B cell (primary cell): Measurements from ENCODE around the gene PRKCA.

Experiments used
- EZH2 ChIP-seq: IDR thresholded peaks from 2 replicates; pipeline ENCODE4 v1.6.1; 2012; ENCODE audit warnings: borderline replicate concordance, low read depth, mild to moderate bottlenecking, moderate library complexity, low read length; ENCODE audit not compliant: insufficient read depth, poor library complexity, severe bottlenecking
- TF ChIP-seq, protein P1 (sequence below): fragments of 200-600 bp; IDR thresholded peaks from one replicate; pipeline ENCODE4 v1.8.0; 2022; ENCODE audit warnings: antibody characterized with exemption, mild to moderate bottlenecking

DNA sequence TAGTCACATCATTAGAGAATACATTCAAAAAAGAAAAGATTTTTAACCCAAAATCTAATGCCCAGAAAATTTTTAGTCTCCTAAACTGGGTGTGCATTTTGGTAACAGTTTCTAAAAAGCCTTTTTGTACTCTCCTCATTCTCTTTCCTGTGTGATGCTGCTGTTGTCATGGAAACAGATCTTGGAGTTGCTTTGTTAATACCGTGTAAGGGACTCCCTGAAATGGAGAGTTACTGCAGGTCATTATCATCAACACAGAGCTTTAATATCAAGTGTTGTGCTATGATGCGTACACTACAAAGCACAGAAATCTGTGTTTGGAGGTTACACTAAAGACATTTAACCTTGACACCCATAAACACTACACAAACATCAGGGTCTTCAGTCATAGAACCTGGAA, 216.3 kb downstream of the PRKCA start:
- TF ChIP-seq, protein P1, sequence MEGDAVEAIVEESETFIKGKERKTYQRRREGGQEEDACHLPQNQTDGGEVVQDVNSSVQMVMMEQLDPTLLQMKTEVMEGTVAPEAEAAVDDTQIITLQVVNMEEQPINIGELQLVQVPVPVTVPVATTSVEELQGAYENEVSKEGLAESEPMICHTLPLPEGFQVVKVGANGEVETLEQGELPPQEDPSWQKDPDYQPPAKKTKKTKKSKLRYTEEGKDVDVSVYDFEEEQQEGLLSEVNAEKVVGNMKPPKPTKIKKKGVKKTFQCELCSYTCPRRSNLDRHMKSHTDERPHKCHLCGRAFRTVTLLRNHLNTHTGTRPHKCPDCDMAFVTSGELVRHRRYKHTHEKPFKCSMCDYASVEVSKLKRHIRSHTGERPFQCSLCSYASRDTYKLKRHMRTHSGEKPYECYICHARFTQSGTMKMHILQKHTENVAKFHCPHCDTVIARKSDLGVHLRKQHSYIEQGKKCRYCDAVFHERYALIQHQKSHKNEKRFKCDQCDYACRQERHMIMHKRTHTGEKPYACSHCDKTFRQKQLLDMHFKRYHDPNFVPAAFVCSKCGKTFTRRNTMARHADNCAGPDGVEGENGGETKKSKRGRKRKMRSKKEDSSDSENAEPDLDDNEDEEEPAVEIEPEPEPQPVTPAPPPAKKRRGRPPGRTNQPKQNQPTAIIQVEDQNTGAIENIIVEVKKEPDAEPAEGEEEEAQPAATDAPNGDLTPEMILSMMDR, result no peak
- no peak for TF ChIP-seq EZH2
